PC-3 (cell line): ENCODE measurements around the gene EVC. TPM values are rescaled to one million over a fixed set of nuclear protein-coding genes. Genes with fewer than 3 reads are reported as not detected.

ENCODE experiments used
- total RNA-seq: library from RNA; depleted of rRNA; stranded (reverse); fragments of >200 nt; gene quantifications from 2 replicates; pipeline ENCODE4 v1.2.3, GENCODE V29; 2014; rRNA removed

The EVC gene
- total RNA-seq, 1 experiment from 2014 or later = 22.7 TPM

Other genes starting within 250 kb of the EVC start
- gene EVC2, start 2.6 kb upstream of the EVC start, total RNA-seq = 3.2 and 4.5 TPM in 2 replicates
- not detected in 2 replicates for gene CRMP1, start 181.9 kb downstream of the EVC start, total RNA-seq